GM23338 (cell line): Measurements from ENCODE around the gene YPEL1. TPM values are rescaled to one million over a fixed set of nuclear protein-coding genes. Genes with fewer than 3 reads are reported as not detected.

Experiments used
- ATAC-seq: fragments of 200-7000 bp; cut with Tn5 transposase; 3 replicates; pipeline ENCODE4 v1.9.1; 2020
- DNase-seq: peaks from one replicate; pipeline ENCODE4 v3.0.0-alpha.2; 2015; ENCODE audit warnings: low spot score
- H2AFZ ChIP-seq: fragments of 200-600 bp; sonication (generic); 2 replicates; pipeline ENCODE4 v1.8.0; 2016; ENCODE audit warnings: antibody characterized with exemption, mild to moderate bottlenecking, moderate library complexity
- H3F3A ChIP-seq: fragments of 200-600 bp; sonication (generic); replicated peaks from 2 replicates; pipeline ENCODE4 v1.8.0; 2017; ENCODE audit warnings: antibody characterized with exemption, mixed run types, low read depth
- H3K27ac ChIP-seq: fragments of 200-600 bp; sonication (generic); 2 replicates; pipeline ENCODE4 v1.6.1; 2016; ENCODE audit warnings: low read depth
- H3K27me3 ChIP-seq: fragments of 200-600 bp; sonication (generic); 2 replicates; pipeline ENCODE4 v1.8.0; 2016; ENCODE audit warnings: mild to moderate bottlenecking, mixed run types, moderate library complexity; ENCODE audit not compliant: insufficient read depth
- H3K36me3 ChIP-seq: fragments of 200-600 bp; sonication (generic); 2 replicates; pipeline ENCODE4 v1.8.0; 2016; ENCODE audit warnings: mild to moderate bottlenecking; ENCODE audit not compliant: insufficient read depth
- H3K4me1 ChIP-seq: fragments of 200-600 bp; sonication (generic); 2 replicates; pipeline ENCODE4 v1.8.0; 2016; ENCODE audit warnings: mild to moderate bottlenecking, moderate library complexity; ENCODE audit not compliant: insufficient read depth
- H3K4me2 ChIP-seq: fragments of 200-600 bp; sonication (generic); 2 replicates; pipeline ENCODE4 v1.7.1; 2017; ENCODE audit warnings: mixed run types
- H3K4me3 ChIP-seq: fragments of 200-600 bp; sonication (generic); 2 replicates; pipeline ENCODE4 v1.6.1; 2016; ENCODE audit warnings: mixed run types
- H3K79me2 ChIP-seq: fragments of 200-600 bp; sonication (generic); replicated peaks from 2 replicates; pipeline ENCODE4 v1.8.0; 2017; ENCODE audit warnings: mild to moderate bottlenecking; ENCODE audit not compliant: insufficient read depth
- H3K9me2 ChIP-seq: fragments of 200-600 bp; sonication (generic); 2 replicates; pipeline ENCODE4 v1.8.0; 2017; ENCODE audit not compliant: insufficient read depth
- H4K20me1 ChIP-seq: fragments of 200-600 bp; sonication (generic); replicated peaks from 2 replicates; pipeline ENCODE4 v1.8.0; 2017; ENCODE audit warnings: mild to moderate bottlenecking; ENCODE audit not compliant: insufficient read depth
- H3K27ac Mint-ChIP-seq: 2 replicates; pipeline ENCODE4 v1.8.0; 2020; ENCODE audit warnings: inconsistent platforms, mild to moderate bottlenecking, moderate library complexity, mixed read lengths
- H3K27me3 Mint-ChIP-seq: 3 replicates; pipeline ENCODE4 v1.8.0; 2022; ENCODE audit warnings: low read depth, mild to moderate bottlenecking, moderate library complexity, mixed read lengths, inconsistent platforms; ENCODE audit not compliant: insufficient read depth, poor library complexity
- H3K36me3 Mint-ChIP-seq: 3 replicates; pipeline ENCODE4 v1.8.0; 2021; ENCODE audit warnings: low read depth, mild to moderate bottlenecking, inconsistent platforms, moderate library complexity, mixed read lengths
- H3K4me1 Mint-ChIP-seq: 3 replicates; pipeline ENCODE4 v1.8.0; 2020; ENCODE audit warnings: mild to moderate bottlenecking, inconsistent platforms, mixed read lengths
- H3K4me3 Mint-ChIP-seq: 3 replicates; pipeline ENCODE4 v1.8.0; 2021; ENCODE audit warnings: moderate library complexity, mild to moderate bottlenecking, inconsistent platforms, mixed read lengths
- H3K9me3 Mint-ChIP-seq: 3 replicates; pipeline ENCODE4 v1.8.0; 2020; ENCODE audit warnings: moderate library complexity, mild to moderate bottlenecking, inconsistent platforms, mixed read lengths
- CREB1 ChIP-seq: fragments of 250-450 bp; sonication (Bioruptor Pico); IDR thresholded peaks from 2 replicates; pipeline ENCODE4 v1.5.0; 2020; ENCODE audit warnings: low read depth, mild to moderate bottlenecking, moderate library complexity
- EZH2 ChIP-seq: fragments of 200-600 bp; sonication (generic); IDR thresholded peaks from one replicate; pipeline ENCODE4 v1.8.0; 2017; ENCODE audit warnings: antibody characterized with exemption, mild to moderate bottlenecking, low read depth; ENCODE audit not compliant: unreplicated experiment
- EZH2phosphoT487 ChIP-seq: fragments of 200-600 bp; sonication (generic); IDR thresholded peaks from one replicate; pipeline ENCODE4 v1.8.1; 2018; ENCODE audit warnings: antibody characterized with exemption; ENCODE audit not compliant: unreplicated experiment
- JUNB ChIP-seq: IDR thresholded peaks from one replicate; pipeline ENCODE4 v1.6.1; 2016; ENCODE audit warnings: antibody characterized with exemption; ENCODE audit not compliant: unreplicated experiment
- NANOG ChIP-seq: IDR thresholded peaks from 2 replicates; pipeline ENCODE4 v1.6.1; 2016; ENCODE audit warnings: antibody characterized with exemption, borderline replicate concordance
- POLR2AphosphoS5 ChIP-seq: IDR thresholded peaks from 2 replicates; pipeline ENCODE4 v1.6.1; 2016; ENCODE audit warnings: antibody characterized with exemption, low read depth
- STAT1 ChIP-seq: IDR thresholded peaks from one replicate; pipeline ENCODE4 v1.6.1; 2016; ENCODE audit warnings: antibody characterized with exemption; ENCODE audit not compliant: unreplicated experiment
- ZNF114 ChIP-seq: fragments of 250-450 bp; sonication (Bioruptor Pico); IDR thresholded peaks from 2 replicates; pipeline ENCODE4 v1.5.0; 2020; ENCODE audit warnings: mild to moderate bottlenecking, moderate library complexity
- ZNF331 ChIP-seq: fragments of 250-450 bp; sonication (Bioruptor Pico); IDR thresholded peaks from 2 replicates; pipeline ENCODE4 v1.5.0; 2020; ENCODE audit warnings: low read depth, mild to moderate bottlenecking, moderate library complexity
- ZNF462 ChIP-seq: fragments of 250-450 bp; sonication (Bioruptor Pico); IDR thresholded peaks from 2 replicates; pipeline ENCODE4 v1.5.0; 2020; ENCODE audit warnings: mild to moderate bottlenecking, moderate library complexity
- polyA plus RNA-seq: library from polyadenylated mRNA; unstranded; fragments of >200 nt; fragmentation: Nextera tagmentation; extraction: Ambion mirVana; gene quantifications from 2 replicates; pipeline ENCODE4 v1.2.1, GENCODE V29; 2016
- total RNA-seq: library from RNA; depleted of rRNA; stranded (reverse); fragments of >200 nt; shearing (Covaris generic); gene quantifications from 2 replicates; pipeline ENCODE4 v1.2.3, GENCODE V29; 2014
- TF ChIP-seq, protein P1 (sequence below): IDR thresholded peaks from 2 replicates; pipeline ENCODE4 v1.6.1; 2016; ENCODE audit warnings: antibody characterized with exemption
- TF ChIP-seq, protein P2 (sequence below): IDR thresholded peaks from one replicate; pipeline ENCODE4 v1.6.1; 2018; ENCODE audit warnings: antibody characterized with exemption; ENCODE audit not compliant: unreplicated experiment
- TF ChIP-seq, protein P3 (sequence below), 2 experiments: fragments of 200-600 bp in 1 of 2; sonication (generic) in 1 of 2; conservative IDR thresholded peaks; 2 replicates each; pipeline versions ENCODE4 v1.5.1 to v1.6.1; 2016 to 2017; ENCODE audit warnings: antibody characterized with exemption in 2 of 2, low read depth in 2 of 2, mild to moderate bottlenecking in 2 of 2, moderate library complexity in 1 of 2

Gene YPEL1
- total and polyA plus RNA-seq, 2 experiments from 2014 or later: 4.4 to 6.0 TPM

DNA sequence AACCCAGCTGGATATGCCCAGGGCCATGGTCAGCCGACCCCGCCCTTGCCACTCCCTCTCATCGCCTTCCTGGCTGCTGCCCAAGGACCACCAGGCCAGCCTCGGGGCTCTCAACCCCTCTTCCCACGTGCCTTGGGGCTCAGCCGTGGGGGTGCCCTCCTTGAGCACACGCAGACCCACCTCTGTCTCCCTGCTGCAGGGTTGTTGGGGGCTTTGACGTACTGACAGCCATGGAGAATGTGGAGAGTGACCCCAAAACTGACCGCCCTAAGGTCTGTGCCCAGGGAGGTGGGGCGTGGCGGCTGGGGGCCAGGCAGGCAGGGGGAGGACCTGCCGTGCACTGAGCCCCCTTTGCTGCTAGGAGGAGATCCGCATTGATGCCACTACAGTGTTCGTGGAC is 41.2 kb downstream of the YPEL1 start:
- Histone ChIP-seq H3K9me2 (no peaks in the 10 kb centered on the region), H3F3A (no peaks in the 10 kb centered on the region; the same call in 1 of the 2 replicates), H4K20me1 (peaks cover 9% of the 10 kb centered on the region), H2AFZ (no peak overlapping the region), H3K4me1 (no peaks in the 10 kb centered on the region), H3K4me2 (no peak overlapping the region), H3K27me3 (no peaks in the 10 kb centered on the region), H3K27ac (no peak overlapping the region), H3K36me3 (no peaks in the 10 kb centered on the region), H3K79me2 (no peaks in the 10 kb centered on the region), H3K4me3 (no peak overlapping the region)
- peaks cover 5% of the 10 kb centered on the region for H3K27me3 Mint-ChIP-seq
- H3K27ac Mint-ChIP-seq: no peak overlapping the region
- no peak overlapping the region for H3K4me3 Mint-ChIP-seq
- no peak for ATAC-seq
- H3K36me3 Mint-ChIP-seq: peaks cover 19% of the 10 kb centered on the region
- no peaks in the 10 kb centered on the region; the same call in 2 of the 3 replicates for H3K9me3 Mint-ChIP-seq
- no peak for DNase-seq
- no peak for TF ChIP-seq ZNF114
- TF ChIP-seq, protein P1, sequence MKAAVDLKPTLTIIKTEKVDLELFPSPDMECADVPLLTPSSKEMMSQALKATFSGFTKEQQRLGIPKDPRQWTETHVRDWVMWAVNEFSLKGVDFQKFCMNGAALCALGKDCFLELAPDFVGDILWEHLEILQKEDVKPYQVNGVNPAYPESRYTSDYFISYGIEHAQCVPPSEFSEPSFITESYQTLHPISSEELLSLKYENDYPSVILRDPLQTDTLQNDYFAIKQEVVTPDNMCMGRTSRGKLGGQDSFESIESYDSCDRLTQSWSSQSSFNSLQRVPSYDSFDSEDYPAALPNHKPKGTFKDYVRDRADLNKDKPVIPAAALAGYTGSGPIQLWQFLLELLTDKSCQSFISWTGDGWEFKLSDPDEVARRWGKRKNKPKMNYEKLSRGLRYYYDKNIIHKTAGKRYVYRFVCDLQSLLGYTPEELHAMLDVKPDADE: no peak
- TF ChIP-seq, protein P2, sequence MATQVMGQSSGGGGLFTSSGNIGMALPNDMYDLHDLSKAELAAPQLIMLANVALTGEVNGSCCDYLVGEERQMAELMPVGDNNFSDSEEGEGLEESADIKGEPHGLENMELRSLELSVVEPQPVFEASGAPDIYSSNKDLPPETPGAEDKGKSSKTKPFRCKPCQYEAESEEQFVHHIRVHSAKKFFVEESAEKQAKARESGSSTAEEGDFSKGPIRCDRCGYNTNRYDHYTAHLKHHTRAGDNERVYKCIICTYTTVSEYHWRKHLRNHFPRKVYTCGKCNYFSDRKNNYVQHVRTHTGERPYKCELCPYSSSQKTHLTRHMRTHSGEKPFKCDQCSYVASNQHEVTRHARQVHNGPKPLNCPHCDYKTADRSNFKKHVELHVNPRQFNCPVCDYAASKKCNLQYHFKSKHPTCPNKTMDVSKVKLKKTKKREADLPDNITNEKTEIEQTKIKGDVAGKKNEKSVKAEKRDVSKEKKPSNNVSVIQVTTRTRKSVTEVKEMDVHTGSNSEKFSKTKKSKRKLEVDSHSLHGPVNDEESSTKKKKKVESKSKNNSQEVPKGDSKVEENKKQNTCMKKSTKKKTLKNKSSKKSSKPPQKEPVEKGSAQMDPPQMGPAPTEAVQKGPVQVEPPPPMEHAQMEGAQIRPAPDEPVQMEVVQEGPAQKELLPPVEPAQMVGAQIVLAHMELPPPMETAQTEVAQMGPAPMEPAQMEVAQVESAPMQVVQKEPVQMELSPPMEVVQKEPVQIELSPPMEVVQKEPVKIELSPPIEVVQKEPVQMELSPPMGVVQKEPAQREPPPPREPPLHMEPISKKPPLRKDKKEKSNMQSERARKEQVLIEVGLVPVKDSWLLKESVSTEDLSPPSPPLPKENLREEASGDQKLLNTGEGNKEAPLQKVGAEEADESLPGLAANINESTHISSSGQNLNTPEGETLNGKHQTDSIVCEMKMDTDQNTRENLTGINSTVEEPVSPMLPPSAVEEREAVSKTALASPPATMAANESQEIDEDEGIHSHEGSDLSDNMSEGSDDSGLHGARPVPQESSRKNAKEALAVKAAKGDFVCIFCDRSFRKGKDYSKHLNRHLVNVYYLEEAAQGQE: no peak
- TF ChIP-seq, protein P3, sequence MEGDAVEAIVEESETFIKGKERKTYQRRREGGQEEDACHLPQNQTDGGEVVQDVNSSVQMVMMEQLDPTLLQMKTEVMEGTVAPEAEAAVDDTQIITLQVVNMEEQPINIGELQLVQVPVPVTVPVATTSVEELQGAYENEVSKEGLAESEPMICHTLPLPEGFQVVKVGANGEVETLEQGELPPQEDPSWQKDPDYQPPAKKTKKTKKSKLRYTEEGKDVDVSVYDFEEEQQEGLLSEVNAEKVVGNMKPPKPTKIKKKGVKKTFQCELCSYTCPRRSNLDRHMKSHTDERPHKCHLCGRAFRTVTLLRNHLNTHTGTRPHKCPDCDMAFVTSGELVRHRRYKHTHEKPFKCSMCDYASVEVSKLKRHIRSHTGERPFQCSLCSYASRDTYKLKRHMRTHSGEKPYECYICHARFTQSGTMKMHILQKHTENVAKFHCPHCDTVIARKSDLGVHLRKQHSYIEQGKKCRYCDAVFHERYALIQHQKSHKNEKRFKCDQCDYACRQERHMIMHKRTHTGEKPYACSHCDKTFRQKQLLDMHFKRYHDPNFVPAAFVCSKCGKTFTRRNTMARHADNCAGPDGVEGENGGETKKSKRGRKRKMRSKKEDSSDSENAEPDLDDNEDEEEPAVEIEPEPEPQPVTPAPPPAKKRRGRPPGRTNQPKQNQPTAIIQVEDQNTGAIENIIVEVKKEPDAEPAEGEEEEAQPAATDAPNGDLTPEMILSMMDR (conservative IDR thresholded peaks at IDR 0.05; ENCODE audit: low read depth in 2 of 2): no peak
- TF ChIP-seq CREB1 (CRISPR knock-in tag): no peak
- no peak for TF ChIP-seq ZNF331 (CRISPR knock-in tag)
- TF ChIP-seq JUNB: no peak
- TF ChIP-seq ZNF462: no peak
- no peak for TF ChIP-seq NANOG
- TF ChIP-seq STAT1: no peak
- TF ChIP-seq POLR2AphosphoS5: no peak
- TF ChIP-seq EZH2phosphoT487: no peak
- no peak for TF ChIP-seq EZH2
- H3K4me1 Mint-ChIP-seq: peaks cover 2% of the 10 kb centered on the region; the same call in 2 of the 3 replicates
